Epithelial cell of proximal tubule (primary cell): Measurements from ENCODE around the gene TNKS1BP1. TPM values are rescaled to one million over a fixed set of nuclear protein-coding genes. Genes with fewer than 3 reads are reported as not detected.
"Not testable (repeated sequence)": the region's sequence is repeated elsewhere in the genome, so short reads cannot be mapped to it uniquely, and the experiment has no call there.

Experiments
- DNase-seq: peaks from one replicate; pipeline ENCODE4 v3.0.0-alpha.2; 2011; ENCODE audit warnings: low read depth
- H3K4me3 ChIP-seq: 2 replicates; pipeline ENCODE4 v1.5.1; 2011; ENCODE audit warnings: low read depth, mild to moderate bottlenecking, low read length
- CTCF ChIP-seq: conservative IDR thresholded peaks from 2 replicates; pipeline ENCODE4 v1.5.1; 2012; ENCODE audit warnings: low read depth, mild to moderate bottlenecking, low read length
- total RNA-seq: library from RNA; depleted of rRNA; stranded (reverse); fragments of >200 nt; gene quantifications from 2 replicates; pipeline ENCODE4 v1.2.3, GENCODE V29; 2015

Gene TNKS1BP1
- total RNA-seq, 1 donor from 2014 or later: 65.4 TPM

- no peak for DNase-seq
- no peak overlapping the region for H3K4me3 ChIP-seq
- no peak for TF ChIP-seq CTCF
Measured at GRCh38 chr11:57339328-57339727, 14.6 kb upstream of the TNKS1BP1 start.

GRCh38 chr11:57338142-57338541 lies 13.4 kb upstream of the TNKS1BP1 start, which contains the start of gene P2RX3:
Gene P2RX3 (plus strand): TSS chr11:57338352. CDS start chr11:57338551, 199 bp downstream.
- no peak for TF ChIP-seq CTCF
- DNase-seq: no peak
- H3K4me3 ChIP-seq: no peak within 1 kb of the TSS

GRCh38 chr11:57336856-57337255 lies 12.1 kb upstream of the TNKS1BP1 start:
- not testable (repeated sequence) for DNase-seq

GRCh38 chr11:57336111-57336666 lies 11.4 kb upstream of the TNKS1BP1 start:
- H3K4me3 ChIP-seq: peak overlapping the region; percentile 75
- TF ChIP-seq CTCF: no peak

More at GRCh38 chr11:57336856-57337255, 12.1 kb upstream of the TNKS1BP1 start:
- not testable (repeated sequence) for H3K4me3 ChIP-seq

GRCh38 chr11:57335343-57336110 lies 10.8 kb upstream of the TNKS1BP1 start, which contains the start of gene SSRP1:
Gene SSRP1 (minus strand): TSS chr11:57335892. CDS start chr11:57335121, 771 bp downstream.
- TF ChIP-seq CTCF: no peak
- H3K4me3 ChIP-seq: peak within 1 kb of the TSS; percentile 75
- no peak for DNase-seq

More at GRCh38 chr11:57336111-57336666, 11.4 kb upstream of the TNKS1BP1 start:
- no peak for DNase-seq

- no peak for TF ChIP-seq CTCF
- H3K4me3 ChIP-seq: peak overlapping the region; percentile 75
- no peak for DNase-seq
Measured at GRCh38 chr11:57335023-57335342, 10.2 kb upstream of the TNKS1BP1 start.

- no peak overlapping the region for H3K4me3 ChIP-seq
- TF ChIP-seq CTCF: no peak
- no peak for DNase-seq
Measured at GRCh38 chr11:57332694-57333440, 8.1 kb upstream of the TNKS1BP1 start.
